SK-N-SH treated with all-trans-retinoic acid at 6 μM for 48 hours (cell line): Measurements from ENCODE around the gene ADGRB3.

Source experiments
- ARNTL ChIP-seq: fragments of 450-650 bp; formaldehyde crosslinking; IDR thresholded peaks from 2 replicates; pipeline ENCODE4 v1.5.0; 2020; ENCODE audit warnings: low read depth, mild to moderate bottlenecking, moderate library complexity, borderline replicate concordance
- BACH2 ChIP-seq: fragments of 250-450 bp; sonication (Bioruptor Pico); IDR thresholded peaks from 2 replicates; pipeline ENCODE4 v1.9.0; 2021; ENCODE audit warnings: mild to moderate bottlenecking, borderline replicate concordance
- CREB5 ChIP-seq: fragments of 250-450 bp; sonication (Bioruptor Pico); IDR thresholded peaks from 2 replicates; pipeline ENCODE4 v1.5.1; 2020; ENCODE audit warnings: low read depth, mild to moderate bottlenecking, moderate library complexity
- CSRNP3 ChIP-seq: fragments of 250-450 bp; sonication (Bioruptor Pico); IDR thresholded peaks from 2 replicates; pipeline ENCODE4 v1.5.1; 2021; ENCODE audit warnings: mild to moderate bottlenecking, moderate library complexity
- GLIS3 ChIP-seq: fragments of 250-450 bp; sonication (Bioruptor Pico); IDR thresholded peaks from 2 replicates; pipeline ENCODE4 v1.5.0; 2020; ENCODE audit warnings: mild to moderate bottlenecking, moderate library complexity
- SNAI2 ChIP-seq: fragments of 250-450 bp; sonication (Bioruptor Pico); IDR thresholded peaks from 2 replicates; pipeline ENCODE4 v1.5.0; 2020; ENCODE audit warnings: mild to moderate bottlenecking, moderate library complexity
- TSHZ2 ChIP-seq: fragments of 250-450 bp; sonication (Bioruptor Pico); IDR thresholded peaks from 2 replicates; pipeline ENCODE4 v1.5.0; 2020; ENCODE audit warnings: mild to moderate bottlenecking, moderate library complexity
- ZFP30 ChIP-seq: fragments of 450-650 bp; formaldehyde crosslinking; IDR thresholded peaks from 2 replicates; pipeline ENCODE4 v1.5.0; 2022; ENCODE audit warnings: mild to moderate bottlenecking, moderate library complexity
- TF ChIP-seq, protein P1 (sequence below): fragments of 250-450 bp; sonication (Bioruptor Pico); IDR thresholded peaks from 2 replicates; pipeline ENCODE4 v1.8.0; 2020; ENCODE audit warnings: mild to moderate bottlenecking, moderate library complexity, borderline replicate concordance

DNA sequence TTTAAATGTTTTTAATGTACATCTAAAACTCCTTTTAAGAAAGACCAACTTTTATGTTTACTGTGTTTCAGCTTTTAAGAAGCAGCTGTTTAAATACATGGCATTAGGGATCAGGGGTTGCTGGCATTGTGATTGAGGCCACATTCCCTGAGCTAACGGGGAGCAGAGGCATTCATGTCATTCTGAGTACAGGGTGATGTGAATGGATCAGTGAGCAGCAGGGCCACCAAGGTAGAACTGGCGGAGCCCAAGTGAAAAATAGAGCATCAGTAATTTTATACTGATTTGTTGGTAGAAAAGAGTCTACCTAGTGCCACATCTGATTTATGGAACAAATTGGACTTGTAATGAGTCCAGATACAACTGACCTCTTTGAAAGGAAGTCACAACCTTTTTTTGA lies 467.3 kb downstream of the ADGRB3 start:
- TF ChIP-seq ARNTL (CRISPR knock-in tag) (no peak), ZFP30 (CRISPR knock-in tag) (no peak), TSHZ2 (CRISPR knock-in tag) (no peak), CSRNP3 (CRISPR knock-in tag) (no peak), GLIS3 (CRISPR knock-in tag) (no peak), SNAI2 (CRISPR knock-in tag) (no peak), CREB5 (no peak), BACH2 (CRISPR knock-in tag) (no peak)
- TF ChIP-seq, protein P1, sequence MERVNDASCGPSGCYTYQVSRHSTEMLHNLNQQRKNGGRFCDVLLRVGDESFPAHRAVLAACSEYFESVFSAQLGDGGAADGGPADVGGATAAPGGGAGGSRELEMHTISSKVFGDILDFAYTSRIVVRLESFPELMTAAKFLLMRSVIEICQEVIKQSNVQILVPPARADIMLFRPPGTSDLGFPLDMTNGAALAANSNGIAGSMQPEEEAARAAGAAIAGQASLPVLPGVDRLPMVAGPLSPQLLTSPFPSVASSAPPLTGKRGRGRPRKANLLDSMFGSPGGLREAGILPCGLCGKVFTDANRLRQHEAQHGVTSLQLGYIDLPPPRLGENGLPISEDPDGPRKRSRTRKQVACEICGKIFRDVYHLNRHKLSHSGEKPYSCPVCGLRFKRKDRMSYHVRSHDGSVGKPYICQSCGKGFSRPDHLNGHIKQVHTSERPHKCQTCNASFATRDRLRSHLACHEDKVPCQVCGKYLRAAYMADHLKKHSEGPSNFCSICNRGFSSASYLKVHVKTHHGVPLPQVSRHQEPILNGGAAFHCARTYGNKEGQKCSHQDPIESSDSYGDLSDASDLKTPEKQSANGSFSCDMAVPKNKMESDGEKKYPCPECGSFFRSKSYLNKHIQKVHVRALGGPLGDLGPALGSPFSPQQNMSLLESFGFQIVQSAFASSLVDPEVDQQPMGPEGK (CRISPR knock-in tag) = no peak
